Left renal pelvis (tissue), 4 donors: ENCODE measurements around the gene TRMT10C. TPM values are rescaled to one million over a fixed set of nuclear protein-coding genes. Genes with fewer than 3 reads are reported as not detected.

Experiments used
- DNase-seq, 4 donors: peaks; one replicate each; pipeline ENCODE4 v3.0.0-alpha.2; 2013; ENCODE audit warnings: low read depth in 4 of 4, low spot score in 3 of 4
- polyA plus RNA-seq, 4 donors: library from polyadenylated mRNA; unstranded; fragments of 120-200 nt; gene quantifications; one replicate each; pipeline ENCODE4 v1.2.1, GENCODE V29; 2013; ENCODE audit not compliant: insufficient read length in 4 of 4

TRMT10C gene
- polyA plus RNA-seq, 4 donors, result 25.1 to 45.5 (median 31.9) TPM

GRCh38 chr3:101615525-101615924 lies 53.9 kb downstream of the TRMT10C start:
- no peak for DNase-seq

Other genes with a start within 250 kb of the TRMT10C start
- under 1 TPM; 0.30 to 0.70 (median 0.54) TPM for gene IMPG2, start 241.3 kb upstream of the TRMT10C start, polyA plus RNA-seq
- gene SENP7, start 48.7 kb upstream of the TRMT10C start, polyA plus RNA-seq, result 100 to 1,000 TPM in 1 of 4 donors, 10 to 100 TPM in 3; 62.8 to 101 (median 80.9) TPM
- 100 to 1,000 TPM; 198 to 272 (median 224) TPM for gene PCNP, start 12.3 kb downstream of the TRMT10C start, polyA plus RNA-seq
- gene ZBTB11, start 115.3 kb downstream of the TRMT10C start, polyA plus RNA-seq, result 10 to 100 TPM; 22.8 to 26.0 (median 23.9) TPM
- 1,000 to 10,000 TPM; 1,503 to 1,609 (median 1,554) TPM for gene RPL24, start 124.8 kb downstream of the TRMT10C start, polyA plus RNA-seq
- 10 to 100 TPM; 13.6 to 19.8 (median 17.2) TPM for gene CEP97, start 162.7 kb downstream of the TRMT10C start, polyA plus RNA-seq
- 1 to 10 TPM; 5.6 to 8.8 (median 6.2) TPM for gene NXPE3, start 217.3 kb downstream of the TRMT10C start, polyA plus RNA-seq